Uterus (tissue), 2 donors: ENCODE results near the gene MYO16.

Experiments used
- CTCF ChIP-seq, 4 experiments: fragments of 200-600 bp in 2 of 4; fragments of 450-650 bp in 2 of 4; sonication (generic) in 2 of 4; IDR thresholded peaks; one replicate each; pipeline ENCODE4 v1.5.1; 2016 to 2019; ENCODE audit warnings: antibody characterized with exemption in 4 of 4, mild to moderate bottlenecking in 2 of 4, moderate library complexity in 1 of 4
- POLR2A ChIP-seq, 2 donors: fragments of 450-650 bp; IDR thresholded peaks; one replicate each; pipeline ENCODE4 v1.6.1; 2016; ENCODE audit warnings: antibody characterized with exemption in 2 of 2, mild to moderate bottlenecking in 1 of 2, moderate library complexity in 1 of 2

- TF ChIP-seq CTCF (IDR thresholded peaks at IDR 0.05) (no peak), POLR2A (IDR thresholded peaks at IDR 0.05) (no peak)
These were observed 472.2 kb downstream of the MYO16 start for GRCh38 chr13:109101550-109102144.
